HG02588 (cell line): ENCODE measurements around the gene FAM83G.
A peak's percentile ranks its signal among the peaks of the same experiment; 100 is the strongest.

ENCODE experiments used
- ATAC-seq: cut with Tn5 transposase; IDR thresholded peaks from one replicate; pipeline ENCODE4 v1.9.1; 2021; ENCODE audit warnings: mild to moderate bottlenecking, moderate library complexity; ENCODE audit not compliant: unreplicated experiment

The FAM83G gene

GRCh38 chr17:18974407-18975149, 30.0 kb downstream of the FAM83G start:
- no peak for ATAC-seq

- ATAC-seq: no peak
These were observed 32.8 kb downstream of the FAM83G start for GRCh38 chr17:18971801-18972200.

DNA sequence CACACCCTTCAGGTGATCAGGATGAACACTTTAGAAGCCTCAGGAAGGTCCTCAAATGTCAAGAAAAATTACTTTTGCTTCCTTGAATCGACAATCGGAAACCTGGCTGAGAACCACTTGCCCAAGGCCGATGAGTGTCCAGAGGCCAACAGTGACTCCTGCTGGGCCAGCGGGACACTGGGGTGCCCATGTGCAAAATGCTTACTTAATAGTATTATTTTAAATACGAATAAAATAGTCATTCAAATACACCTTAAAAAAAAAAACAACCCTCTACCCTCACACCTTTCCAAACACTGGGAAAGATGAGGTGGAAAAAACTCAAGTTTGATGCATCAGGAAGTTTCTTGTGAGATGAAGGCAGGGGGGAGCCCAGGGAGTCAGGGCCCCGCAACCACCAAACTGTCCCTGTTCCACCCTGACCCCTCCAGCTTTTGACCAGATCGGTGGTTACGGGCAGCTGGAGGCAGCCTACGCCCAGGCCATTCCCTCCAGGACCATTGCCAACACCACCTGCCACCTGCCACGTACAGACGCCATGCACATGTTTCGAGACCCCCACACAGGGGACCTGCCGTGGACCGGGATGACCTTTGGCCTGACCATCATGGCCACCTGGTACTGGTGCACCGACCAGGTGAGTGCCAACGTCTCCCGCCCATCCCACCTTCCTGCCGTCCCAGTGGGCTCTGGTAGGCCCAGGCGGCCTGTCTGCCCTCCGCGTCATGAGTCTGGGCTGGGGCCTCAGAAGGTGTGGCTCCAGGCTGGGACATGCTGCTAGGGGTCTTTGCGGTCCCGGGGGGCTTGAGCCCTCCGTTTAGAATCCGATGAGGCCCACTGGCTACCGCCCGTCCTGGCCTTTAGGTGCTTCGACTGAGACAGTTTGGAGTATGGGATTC, 33.7 kb downstream of the FAM83G start:
- ATAC-seq: no peak

GRCh38 chr17:18968945-18969887, 35.3 kb downstream of the FAM83G start:
- ATAC-seq: no peak

DNA sequence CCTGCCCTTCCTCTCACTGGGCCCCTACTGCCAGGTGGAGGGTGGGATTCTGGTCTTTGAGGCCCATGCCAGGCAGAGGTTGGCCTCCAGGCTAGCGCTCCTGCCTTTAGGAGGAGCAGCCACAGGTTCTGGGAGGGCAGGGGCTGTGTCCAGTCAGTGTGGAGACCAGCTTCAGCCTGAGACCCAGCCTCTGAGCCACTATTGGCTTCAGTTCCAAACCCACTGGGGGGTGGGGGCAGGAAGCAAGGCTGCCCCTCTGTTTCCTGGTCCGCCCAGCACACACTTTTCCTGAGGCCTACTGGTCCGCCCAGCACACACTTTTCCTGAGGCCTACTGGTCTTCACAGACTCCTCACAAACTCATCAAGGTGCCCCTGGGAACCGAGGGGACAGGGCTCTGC, 36.2 kb downstream of the FAM83G start:
- no peak for ATAC-seq

- ATAC-seq: no peak
These were observed 36.6 kb downstream of the FAM83G start for GRCh38 chr17:18967916-18968315.

DNA sequence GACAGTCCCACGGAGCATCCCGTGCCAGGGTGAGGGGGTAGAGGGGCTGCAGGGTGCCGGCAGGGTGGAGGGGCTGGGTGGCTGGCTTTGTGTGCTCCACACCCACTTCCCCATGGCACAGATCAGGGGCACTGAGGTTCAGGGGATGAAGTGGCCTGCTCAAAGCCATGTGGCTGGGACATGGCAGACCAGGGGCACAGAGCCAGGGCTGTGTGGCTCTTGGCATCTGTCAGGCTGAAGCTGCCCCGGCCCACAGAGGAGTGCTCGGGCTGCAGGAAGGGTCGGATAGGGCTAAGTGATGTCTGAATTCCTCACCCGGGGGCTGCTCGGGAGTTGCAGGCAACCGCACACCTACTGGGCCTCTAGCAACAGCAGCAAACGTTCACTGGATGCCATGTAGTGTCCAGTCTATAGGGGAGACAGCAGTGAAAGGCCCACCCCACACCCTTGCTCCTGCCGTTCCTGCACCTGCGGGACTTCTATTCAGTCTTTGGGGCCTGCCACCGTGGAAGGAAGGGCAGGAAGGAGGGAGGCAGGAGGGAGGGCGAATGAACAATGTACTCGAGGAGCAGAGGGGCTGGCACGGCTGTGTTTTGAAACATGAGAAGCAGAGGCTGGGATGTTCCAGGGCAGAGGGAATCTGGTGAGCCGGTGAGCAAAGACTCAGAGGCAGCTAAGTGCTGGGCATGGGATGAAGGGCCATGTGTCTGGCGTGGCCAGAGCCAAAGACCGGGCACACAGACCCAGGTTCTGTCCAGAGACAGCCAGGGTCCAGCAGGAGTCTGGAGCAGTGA, 37.5 kb downstream of the FAM83G start:
- ATAC-seq: no peak

DNA sequence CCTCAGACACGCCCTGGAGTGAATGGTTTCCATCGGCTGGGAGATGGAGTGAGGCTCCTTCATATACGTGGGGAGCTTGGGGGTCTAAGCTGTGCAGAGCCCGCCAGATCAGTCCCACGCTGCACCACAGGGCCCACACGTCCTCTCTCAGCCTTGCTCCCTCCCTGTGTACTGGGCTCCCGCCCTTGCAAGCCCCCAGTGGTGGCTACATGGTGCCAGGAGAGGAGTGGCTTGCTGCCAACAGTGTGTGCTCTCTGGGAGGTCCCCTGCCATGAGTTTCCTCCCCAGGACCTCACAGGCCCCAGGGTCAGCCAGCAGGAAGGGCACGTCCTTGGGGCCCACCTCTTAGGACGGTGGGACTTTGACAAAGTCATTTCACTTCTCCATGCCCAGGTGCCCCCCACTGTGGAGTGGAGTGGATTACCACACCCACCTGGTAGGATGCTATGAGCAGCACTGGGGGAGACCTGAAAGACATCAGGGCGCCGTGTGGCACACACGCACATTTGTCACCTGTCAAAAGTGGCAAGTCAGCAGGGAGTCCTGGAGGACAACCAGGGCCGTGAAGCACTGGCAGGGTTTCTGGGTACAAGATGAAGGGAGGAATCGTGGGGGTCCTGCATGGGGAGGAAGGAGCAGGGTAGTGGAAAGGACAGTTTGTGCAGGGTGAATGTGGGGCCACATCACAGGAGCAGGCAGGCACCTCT, 38.9 kb downstream of the FAM83G start:
- ATAC-seq: no peak

DNA sequence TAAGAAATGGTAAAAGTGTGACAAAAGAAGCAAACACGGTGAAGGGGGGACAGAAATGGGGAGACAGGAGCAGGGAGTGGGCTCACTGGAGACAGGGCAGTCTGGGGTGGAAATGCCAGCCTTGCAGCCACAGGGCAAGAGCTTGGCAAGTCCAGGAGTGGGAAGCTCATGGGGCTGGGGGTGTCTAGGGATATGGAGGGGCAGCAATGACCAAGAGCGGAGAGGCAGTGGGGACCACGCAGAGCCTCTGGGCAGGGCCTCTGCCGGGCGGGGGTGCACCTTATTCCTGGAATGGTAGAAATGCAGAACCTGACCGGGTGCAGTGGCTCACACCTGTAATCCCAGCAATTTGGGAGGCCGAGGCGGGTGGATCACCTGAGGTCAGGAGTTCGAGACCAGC, 40.0 kb downstream of the FAM83G start:
- no peak for ATAC-seq

- ATAC-seq: no peak
These were observed 40.6 kb downstream of the FAM83G start for GRCh38 chr17:18964018-18964351.

- ATAC-seq: no peak
These were observed 41.2 kb downstream of the FAM83G start for GRCh38 chr17:18963126-18964017.

DNA sequence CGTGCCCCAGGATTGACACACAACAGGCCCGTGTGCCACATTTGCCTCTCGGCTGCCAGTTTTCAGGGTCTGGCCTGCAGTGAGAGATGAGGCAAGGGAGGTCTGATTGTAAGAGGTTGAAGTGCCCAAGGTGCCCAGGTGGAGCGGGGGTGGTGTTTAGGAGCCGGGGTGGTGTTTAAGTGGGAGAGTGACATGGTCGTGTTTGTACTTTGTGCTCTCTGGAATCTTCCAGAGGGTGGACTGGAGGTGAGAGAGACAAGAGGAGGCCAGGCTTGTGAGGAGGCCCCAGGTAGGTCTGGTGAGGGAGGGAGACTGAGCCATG, 42.1 kb downstream of the FAM83G start:
- ATAC-seq: no peak

- no peak for ATAC-seq
These were observed 42.7 kb downstream of the FAM83G start for GRCh38 chr17:18961634-18962493.

DNA sequence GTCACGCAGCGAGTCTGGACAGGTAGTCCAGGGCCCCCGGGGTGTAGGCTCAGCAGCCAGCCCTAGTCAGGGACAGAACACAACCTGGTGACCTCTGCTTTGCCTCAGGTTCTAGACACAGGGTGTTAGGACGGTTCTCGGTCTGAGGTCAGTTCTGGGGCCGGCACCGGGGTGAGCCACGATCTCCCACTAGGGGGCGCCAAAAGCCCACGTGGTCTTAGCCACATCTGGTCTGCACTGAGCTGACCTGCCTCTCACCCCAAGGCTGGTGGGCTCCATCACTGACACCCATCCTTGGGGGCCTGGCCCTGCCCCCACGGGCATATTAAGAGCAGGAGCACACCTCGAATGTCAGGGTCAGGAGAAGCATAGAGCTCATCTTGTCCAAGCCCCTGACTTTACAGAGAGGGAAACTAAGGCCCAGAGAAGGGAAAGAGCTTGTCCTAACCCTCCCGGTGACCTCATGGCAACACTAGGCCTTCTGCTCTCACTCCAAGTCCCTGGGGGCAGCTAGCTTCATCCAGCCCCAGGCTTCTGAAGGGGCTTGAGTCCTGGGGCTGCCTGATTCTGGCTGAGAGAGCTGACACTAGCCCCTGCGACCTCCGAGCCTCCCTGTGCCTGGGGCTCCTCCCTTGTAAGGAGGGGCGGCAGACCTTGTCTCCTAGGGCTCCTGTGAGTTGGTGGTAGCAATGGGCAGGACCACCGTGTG, 43.6 kb downstream of the FAM83G start:
- ATAC-seq: peak; percentile 74

DNA sequence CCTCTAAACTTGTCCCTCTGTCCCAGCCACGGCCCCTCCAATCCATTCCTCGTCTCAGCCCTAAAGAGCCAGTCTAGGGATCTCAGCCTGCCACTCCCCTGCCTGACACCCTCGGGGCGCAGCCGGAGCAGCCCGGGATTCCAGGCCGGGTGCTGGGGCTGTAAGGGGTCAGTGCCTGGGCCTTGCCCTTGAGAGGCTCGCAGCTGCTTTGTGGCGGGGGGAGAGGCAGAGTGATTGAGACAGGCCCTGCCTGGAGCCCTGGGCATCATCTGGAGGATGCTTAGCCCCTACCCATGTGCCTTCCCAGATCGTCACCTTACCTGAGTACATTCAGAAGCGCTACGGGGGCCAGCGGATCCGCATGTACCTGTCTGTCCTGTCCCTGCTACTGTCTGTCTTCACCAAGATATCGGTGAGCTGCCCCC, 44.3 kb downstream of the FAM83G start:
- ATAC-seq: no peak

GRCh38 chr17:18959845-18960240, 44.7 kb downstream of the FAM83G start:
- ATAC-seq: no peak

DNA sequence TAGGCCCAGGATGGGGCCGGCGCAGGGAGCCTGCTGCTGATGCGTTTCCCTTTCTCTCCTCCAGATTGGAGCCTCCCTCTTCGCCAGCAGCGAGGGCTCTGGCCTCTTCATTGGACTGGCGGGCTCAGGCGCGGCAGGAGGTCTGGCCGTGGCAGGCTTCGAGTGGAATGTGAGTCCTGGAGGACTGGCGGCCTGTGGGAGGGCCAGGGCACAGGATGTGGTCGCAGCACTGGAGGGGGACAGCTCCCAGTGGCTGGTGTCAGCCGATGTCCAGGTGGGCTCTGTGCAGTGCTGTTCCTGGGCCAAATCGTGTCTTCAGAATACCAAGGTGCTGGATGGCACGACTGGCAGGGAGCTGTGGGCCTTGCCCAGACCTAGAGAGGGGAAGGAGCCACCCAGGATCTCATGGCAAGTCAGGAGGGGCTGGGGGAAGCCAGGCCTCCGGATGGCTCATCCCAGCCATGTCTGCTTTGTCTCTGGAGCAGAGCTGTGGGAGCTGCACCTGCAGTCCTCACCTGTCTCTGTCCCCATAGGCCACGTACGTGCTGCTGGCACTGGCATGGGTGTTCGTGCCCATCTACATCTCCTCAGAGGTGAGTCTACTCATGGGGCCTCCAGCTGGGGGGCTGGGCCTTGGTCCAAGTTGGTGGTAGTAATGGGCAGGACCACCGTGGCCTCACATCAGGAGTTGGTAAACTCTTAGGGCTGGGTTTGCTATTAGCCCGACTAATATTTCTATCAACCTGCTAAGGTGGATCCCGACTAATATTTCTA, 45.3 kb downstream of the FAM83G start:
- ATAC-seq: no peak
